ENCODE results near the gene CFAP100. TPM values are rescaled to one million over a fixed set of nuclear protein-coding genes. Genes with fewer than 3 reads are reported as not detected.

The CFAP100 gene
- total RNA-seq, 4 donors from 2014 or later = not detected

- intact Hi-C loops (cut with DNase I; ENCODE audit: low total_unique reads) = loop anchor here (2.0 to 10.0 kb wide), 2 partner anchors 33 to 91 kb away; no protein-coding TSS in a partner anchor
- in situ Hi-C loops (cut with MboI; ENCODE audit: low pct_ligation_motif_present in 1 of 4, low pct_unique_long_range_greater_than_20kb in 1 of 4, low sequenced_read_pairs in 3 of 4) = no loop called here
- TF ChIP-seq CTCF (IDR thresholded peaks at IDR 0.05) = no peak
- peak; percentile 82 to 90 (median 85) for TF ChIP-seq POLR2AphosphoS5 (IDR thresholded peaks at IDR 0.05)
- TF ChIP-seq POLR2A (IDR thresholded peaks at IDR 0.05) = peak; percentile 56
- peak; percentile 97 for TF ChIP-seq EP300 (IDR thresholded peaks at IDR 0.05; ENCODE audit: low read depth)
- Histone ChIP-seq H3K4me1 (peaks cover 0 to 30% (median 18%) of the 10 kb centered on the region in 4 donors), H3K27ac (peak overlapping the region; percentile 76 to 88 (median 82)), H3K4me3 (peak overlapping the region; percentile 61 to 89 (median 64)), H3K9me3 (no peaks in the 10 kb centered on the region), H3K36me3 (no peaks in the 10 kb centered on the region), H3K27me3 (peaks cover 53% of the 10 kb centered on the region)
- 0% methylated on average over 21 of the region's 32 CpGs; no CpG with 5 or more reads in 1 of the 2 donors for WGBS, 2 donors (ENCODE audit: low coverage in 1 of 2)
- peak; percentile 88 for DNase-seq
These were observed 38.8 kb upstream of the CFAP100 start for GRCh38 chr3:126355777-126356372.

GRCh38 chr3:126356373-126357264 lies 38.1 kb upstream of the CFAP100 start:
- Histone ChIP-seq H3K27me3 (peaks cover 59% of the 10 kb centered on the region), H3K4me3 (peak overlapping the region; percentile 61 to 89 (median 64)), H3K9me3 (no peaks in the 10 kb centered on the region), H3K36me3 (no peaks in the 10 kb centered on the region), H3K4me1 (peaks cover 0 to 30% (median 18%) of the 10 kb centered on the region in 4 donors), H3K27ac (peak overlapping the region; percentile 76 to 88 (median 82))
- TF ChIP-seq POLR2A (IDR thresholded peaks at IDR 0.05) (peak; percentile 21), POLR2AphosphoS5 (IDR thresholded peaks at IDR 0.05) (no peak), CTCF (IDR thresholded peaks at IDR 0.05) (no peak)
- intact Hi-C loops (cut with DNase I; ENCODE audit: low total_unique reads) = loop anchor here (10.0 kb wide), 1 partner anchor 92 kb away; no protein-coding TSS in a partner anchor
- 1% methylated on average over 61 of the region's 100 CpGs; no CpG with 5 or more reads in 1 of the 2 donors for WGBS, 2 donors (ENCODE audit: low coverage in 1 of 2)
- in situ Hi-C loops (cut with MboI; ENCODE audit: low pct_ligation_motif_present in 1 of 4, low pct_unique_long_range_greater_than_20kb in 1 of 4, low sequenced_read_pairs in 3 of 4) = no loop called here
- peak; percentile 20 for DNase-seq

- 4% methylated on average over 33 of the region's 86 CpGs; no CpG with 5 or more reads in 1 of the 2 donors for WGBS, 2 donors (ENCODE audit: low coverage in 1 of 2)
- peaks cover 0 to 30% (median 18%) of the 10 kb centered on the region in 4 donors for H3K4me1 ChIP-seq
- DNase-seq = peak; percentile 89
- in situ Hi-C loops (cut with MboI; ENCODE audit: low pct_ligation_motif_present in 1 of 4, low pct_unique_long_range_greater_than_20kb in 1 of 4, low sequenced_read_pairs in 3 of 4) (no loop called here), intact Hi-C loops (cut with DNase I; ENCODE audit: low total_unique reads) (loop anchor here (10.0 kb wide), 1 partner anchor 93 kb away; no protein-coding TSS in a partner anchor)
- peaks cover 59% of the 10 kb centered on the region for H3K27me3 ChIP-seq
- H3K4me3 ChIP-seq = peak within 1 kb of the TSS; percentile 61 to 89 (median 64)
- TF ChIP-seq POLR2AphosphoS5 (IDR thresholded peaks at IDR 0.05) (peak; percentile 67 to 94 (median 82)), EP300 (IDR thresholded peaks at IDR 0.05; ENCODE audit: low read depth) (no peak), POLR2A (IDR thresholded peaks at IDR 0.05) (no peak), CTCF (IDR thresholded peaks at IDR 0.05) (no peak)
- no peaks in the 10 kb centered on the region for H3K36me3 ChIP-seq
- no peaks in the 10 kb centered on the region for H3K9me3 ChIP-seq
- H3K27ac ChIP-seq = peak within 1 kb of the TSS; percentile 76 to 88 (median 82)
These were observed 37.2 kb upstream of the CFAP100 start, which contains the start of gene KLF15 for GRCh38 chr3:126357295-126358037. Gene KLF15 (minus strand): TSS chr3:126357408. CDS start chr3:126352922, 4,486 bp downstream.

Measured in transverse colon (tissue), 4 donors.